Hepatocyte (in vitro differentiated cells): Measurements from ENCODE around the gene FAM237B.

ENCODE experiments used
- CTCF ChIP-seq: fragments of 200-600 bp; sonication (generic); IDR thresholded peaks from 2 replicates; pipeline ENCODE4 v1.5.1; 2016; ENCODE audit warnings: antibody characterized with exemption, mild to moderate bottlenecking; ENCODE audit not compliant: poor library complexity
- EZH2 ChIP-seq: fragments of 200-600 bp; sonication (generic); IDR thresholded peaks from 2 replicates; pipeline ENCODE4 v1.6.1; 2016; ENCODE audit warnings: antibody characterized with exemption, mild to moderate bottlenecking, borderline replicate concordance

GRCh38 chr7:90320801-90321494 is at the start of gene FAM237B:
- TF ChIP-seq CTCF (no peak), EZH2 (peak; percentile 55)
